Lower lobe of right lung (tissue), 2 donors: ENCODE measurements around the gene PC. TPM values are rescaled to one million over a fixed set of nuclear protein-coding genes. Genes with fewer than 3 reads are reported as not detected.
"Not testable (repeated sequence)": the region's sequence is repeated elsewhere in the genome, so short reads cannot be mapped to it uniquely, and the experiment has no call there.

Experiments
- ATAC-seq, 2 donors: fragments of 200-7000 bp; cut with Tn5 transposase; one replicate each; pipeline ENCODE4 v1.9.1; 2020 to 2022; ENCODE audit warnings: mild to moderate bottlenecking in 2 of 2, moderate library complexity in 2 of 2
- DNase-seq: peaks from one replicate; pipeline ENCODE4 v3.0.0-alpha.2; 2020
- H3K27ac ChIP-seq: fragments of 200-600 bp; one replicate; pipeline ENCODE4 v1.8.0; 2022
- H3K27me3 ChIP-seq: fragments of 200-600 bp; one replicate; pipeline ENCODE4 v1.8.0; 2022; ENCODE audit warnings: low read depth
- H3K36me3 ChIP-seq: fragments of 200-600 bp; one replicate; pipeline ENCODE4 v1.8.0; 2022; ENCODE audit warnings: mild to moderate bottlenecking
- H3K4me1 ChIP-seq: fragments of 200-600 bp; one replicate; pipeline ENCODE4 v1.8.0; 2022
- H3K4me3 ChIP-seq: fragments of 200-600 bp; one replicate; pipeline ENCODE4 v1.8.0; 2022; ENCODE audit warnings: mild to moderate bottlenecking
- H3K9me3 ChIP-seq: fragments of 200-600 bp; one replicate; pipeline ENCODE4 v1.8.0; 2022
- intact Hi-C: fragments of 100-400 bp; cut with DNase I; formaldehyde crosslinking; loops from one replicate; pipeline ENCODE4 v1.11.0; 2022
- total RNA-seq: library from RNA; stranded (reverse); fragmentation: NEBNext Ultra II Directional; extraction: Animal tissue kit (Norgen Biotek cat#: 25700); gene quantifications from one replicate; pipeline ENCODE4 v1.2.1, GENCODE V29; 2021
- TF ChIP-seq, protein P1 (sequence below): fragments of 200-600 bp; IDR thresholded peaks from one replicate; pipeline ENCODE4 v1.8.0; 2022; ENCODE audit warnings: antibody characterized with exemption, mild to moderate bottlenecking
- donor health status: DM: no; HTN: yes; CAD: no; lungs with severe emphysema.

The PC gene
- total RNA-seq, 1 donor from 2014 or later = 14.7 TPM

DNA sequence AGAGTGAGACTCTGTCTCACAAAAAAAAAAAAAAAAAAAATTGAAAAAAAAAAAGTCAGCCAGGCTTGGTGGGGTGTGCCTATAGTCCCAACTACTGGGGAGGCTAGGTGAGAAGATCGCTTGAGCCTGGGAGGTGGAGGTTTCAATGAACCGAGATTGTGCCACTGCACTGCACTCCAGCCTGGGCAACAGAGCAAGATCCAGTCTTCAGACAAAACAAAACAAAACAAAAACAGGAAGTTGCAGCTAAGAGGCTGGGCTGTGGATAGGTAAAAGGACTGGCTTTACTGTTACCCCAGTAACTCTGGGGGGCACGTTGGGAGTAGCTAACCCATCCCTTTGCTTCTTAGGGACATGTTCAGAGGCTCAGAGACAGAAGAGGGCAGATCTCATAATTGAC is 6.3 kb upstream of the PC start:
- Histone ChIP-seq H3K36me3 (no peaks in the 10 kb centered on the region), H3K4me1 (peaks cover 10% of the 10 kb centered on the region), H3K4me3 (no peak overlapping the region), H3K27ac (no peak overlapping the region), H3K9me3 (no peaks in the 10 kb centered on the region), H3K27me3 (no peaks in the 10 kb centered on the region)
- ATAC-seq (no peak), DNase-seq (no peak)
- TF ChIP-seq, protein P1, sequence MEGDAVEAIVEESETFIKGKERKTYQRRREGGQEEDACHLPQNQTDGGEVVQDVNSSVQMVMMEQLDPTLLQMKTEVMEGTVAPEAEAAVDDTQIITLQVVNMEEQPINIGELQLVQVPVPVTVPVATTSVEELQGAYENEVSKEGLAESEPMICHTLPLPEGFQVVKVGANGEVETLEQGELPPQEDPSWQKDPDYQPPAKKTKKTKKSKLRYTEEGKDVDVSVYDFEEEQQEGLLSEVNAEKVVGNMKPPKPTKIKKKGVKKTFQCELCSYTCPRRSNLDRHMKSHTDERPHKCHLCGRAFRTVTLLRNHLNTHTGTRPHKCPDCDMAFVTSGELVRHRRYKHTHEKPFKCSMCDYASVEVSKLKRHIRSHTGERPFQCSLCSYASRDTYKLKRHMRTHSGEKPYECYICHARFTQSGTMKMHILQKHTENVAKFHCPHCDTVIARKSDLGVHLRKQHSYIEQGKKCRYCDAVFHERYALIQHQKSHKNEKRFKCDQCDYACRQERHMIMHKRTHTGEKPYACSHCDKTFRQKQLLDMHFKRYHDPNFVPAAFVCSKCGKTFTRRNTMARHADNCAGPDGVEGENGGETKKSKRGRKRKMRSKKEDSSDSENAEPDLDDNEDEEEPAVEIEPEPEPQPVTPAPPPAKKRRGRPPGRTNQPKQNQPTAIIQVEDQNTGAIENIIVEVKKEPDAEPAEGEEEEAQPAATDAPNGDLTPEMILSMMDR = no peak
- intact Hi-C loops = no loop called here

DNA sequence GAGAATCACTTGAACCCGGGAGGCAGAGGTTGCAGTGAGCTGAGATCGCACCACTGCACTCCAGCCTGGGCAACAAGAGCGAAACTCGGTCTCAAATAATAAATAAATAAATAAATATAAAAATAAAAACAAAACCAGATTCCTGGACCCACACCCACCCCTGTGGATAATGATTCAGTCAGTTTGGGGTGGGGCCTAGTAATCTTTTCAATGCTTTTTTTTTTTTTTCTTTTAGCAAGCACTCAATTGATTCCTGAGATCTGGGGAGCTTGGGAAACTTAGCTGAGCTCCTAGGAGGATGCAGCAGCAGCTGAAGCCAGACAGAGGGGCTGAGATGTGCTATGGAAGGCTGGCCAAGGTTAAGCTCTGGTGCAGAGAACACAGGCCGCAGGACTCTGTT is 4.6 kb upstream of the PC start:
- TF ChIP-seq, protein P1 = no peak
- intact Hi-C loops = no loop called here
- DNase-seq = peak; percentile 4
- no peak for ATAC-seq
- H3K4me1 ChIP-seq = peaks cover 11% of the 10 kb centered on the region
- no peak overlapping the region for H3K27ac ChIP-seq
- no peaks in the 10 kb centered on the region for H3K36me3 ChIP-seq
- no peaks in the 10 kb centered on the region for H3K27me3 ChIP-seq
- no peak overlapping the region for H3K4me3 ChIP-seq
- H3K9me3 ChIP-seq = no peaks in the 10 kb centered on the region

DNA sequence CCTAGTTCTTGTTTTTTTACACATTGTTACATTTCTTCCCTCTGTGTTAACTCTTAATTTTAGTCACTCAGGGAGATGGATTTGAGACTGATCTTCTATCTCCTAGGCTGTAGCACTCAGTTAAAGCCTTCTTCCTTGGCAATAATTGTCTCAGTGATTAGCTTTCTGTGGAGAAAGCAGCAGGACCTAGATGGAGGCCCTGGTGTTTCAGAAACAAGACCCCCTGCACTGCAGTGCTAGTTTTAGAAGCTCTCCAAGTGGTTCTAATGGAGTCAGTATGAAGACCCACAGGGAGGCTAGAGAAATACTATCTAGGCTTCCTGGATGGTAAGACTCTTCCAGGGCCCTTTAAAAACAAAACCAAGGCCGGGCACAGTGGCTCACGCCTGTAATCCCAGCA is 4.1 kb upstream of the PC start:
- Histone ChIP-seq H3K9me3 (no peaks in the 10 kb centered on the region), H3K27ac (no peak overlapping the region), H3K27me3 (no peaks in the 10 kb centered on the region), H3K4me3 (no peak overlapping the region), H3K36me3 (no peaks in the 10 kb centered on the region), H3K4me1 (peaks cover 12% of the 10 kb centered on the region)
- intact Hi-C loops = no loop called here
- no peak for ATAC-seq
- peak; percentile 5 for DNase-seq
- TF ChIP-seq, protein P1 = no peak

DNA sequence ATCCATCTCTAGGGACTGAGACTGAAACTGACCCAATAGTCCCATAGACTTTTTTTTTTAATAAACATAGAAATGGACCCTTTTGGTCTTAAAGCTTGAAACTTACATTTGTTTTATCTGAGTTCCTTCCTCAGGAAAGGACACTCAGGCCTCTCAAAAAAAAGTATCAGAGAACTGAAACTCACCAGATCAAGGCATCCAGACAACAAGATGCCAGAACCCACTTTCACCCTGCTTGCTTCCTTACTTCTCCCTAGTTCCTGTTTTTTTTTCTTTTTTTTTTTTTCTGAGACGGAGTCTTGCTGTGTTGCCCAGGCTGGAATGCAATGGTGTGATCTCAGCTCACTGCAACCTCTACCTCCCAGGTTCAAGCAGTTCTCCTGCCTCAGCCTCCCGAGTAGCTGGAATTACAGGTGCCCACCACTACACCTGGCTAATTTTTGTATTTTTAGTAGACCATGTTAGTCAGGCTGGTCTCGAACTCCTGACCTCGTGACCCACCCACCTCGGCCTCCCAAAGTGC is 3.6 kb upstream of the PC start:
- H3K27ac ChIP-seq, intact Hi-C loops, H3K36me3 ChIP-seq, H3K9me3 ChIP-seq, DNase-seq, ATAC-seq, H3K4me3 ChIP-seq, H3K27me3 ChIP-seq: not testable (repeated sequence)
- H3K4me1 ChIP-seq = peaks cover 14% of the 10 kb centered on the region

DNA sequence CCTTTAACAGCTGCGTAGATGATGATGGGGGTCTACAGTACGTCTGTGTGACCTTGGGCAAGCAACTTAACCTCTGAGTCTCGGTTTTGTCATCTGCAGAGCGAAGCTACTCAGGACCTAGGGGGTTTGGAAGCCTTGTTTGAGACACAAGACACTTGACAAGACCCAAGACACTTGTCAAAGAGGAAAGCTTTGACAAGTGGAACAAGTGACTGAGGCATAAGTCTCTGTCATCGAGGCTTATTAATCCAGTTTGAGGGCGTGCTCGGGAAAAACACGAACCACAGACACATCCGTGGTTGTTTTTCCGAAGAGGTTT is 732 bp upstream of the PC start:
- ATAC-seq = no peak
- DNase-seq = no peak
- H3K4me1 ChIP-seq = peaks cover 14% of the 10 kb centered on the region
- no peaks in the 10 kb centered on the region for H3K27me3 ChIP-seq
- intact Hi-C loops = no loop called here
- H3K27ac ChIP-seq = peak overlapping the region; percentile 72
- H3K4me3 ChIP-seq = peak overlapping the region; percentile 72
- no peaks in the 10 kb centered on the region for H3K9me3 ChIP-seq
- TF ChIP-seq, protein P1 = no peak
- no peaks in the 10 kb centered on the region for H3K36me3 ChIP-seq

DNA sequence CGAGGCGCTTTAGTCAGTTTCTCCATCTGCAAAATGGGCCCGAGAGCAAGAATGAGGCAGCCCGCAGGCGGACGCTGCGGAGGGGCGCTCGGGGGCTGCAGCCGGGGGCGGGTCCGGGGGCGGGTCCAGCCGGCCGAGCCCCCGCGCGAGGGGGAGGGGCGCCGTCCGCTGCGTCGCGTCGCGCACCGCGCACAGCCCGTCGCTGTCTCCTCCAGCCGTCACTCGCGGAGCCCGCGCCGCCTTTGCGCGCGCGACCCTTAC is 282 bp downstream of the PC start:
- no peaks in the 10 kb centered on the region for H3K36me3 ChIP-seq
- DNase-seq = no peak
- peak; percentile 56 to 65 for ATAC-seq
- H3K27me3 ChIP-seq = no peaks in the 10 kb centered on the region
- intact Hi-C loops = no loop called here
- H3K9me3 ChIP-seq = no peaks in the 10 kb centered on the region
- TF ChIP-seq, protein P1 = no peak
- peak overlapping the region; percentile 76 for H3K27ac ChIP-seq
- H3K4me1 ChIP-seq = peaks cover 14% of the 10 kb centered on the region
- H3K4me3 ChIP-seq = peak overlapping the region; percentile 72
